ENCODE results near the gene NXNL2. TPM values are rescaled to one million over a fixed set of nuclear protein-coding genes. Genes with fewer than 3 reads are reported as not detected.

NXNL2 gene
- polyA plus RNA-seq, 1 donor from 2014 or later = not detected

DNA sequence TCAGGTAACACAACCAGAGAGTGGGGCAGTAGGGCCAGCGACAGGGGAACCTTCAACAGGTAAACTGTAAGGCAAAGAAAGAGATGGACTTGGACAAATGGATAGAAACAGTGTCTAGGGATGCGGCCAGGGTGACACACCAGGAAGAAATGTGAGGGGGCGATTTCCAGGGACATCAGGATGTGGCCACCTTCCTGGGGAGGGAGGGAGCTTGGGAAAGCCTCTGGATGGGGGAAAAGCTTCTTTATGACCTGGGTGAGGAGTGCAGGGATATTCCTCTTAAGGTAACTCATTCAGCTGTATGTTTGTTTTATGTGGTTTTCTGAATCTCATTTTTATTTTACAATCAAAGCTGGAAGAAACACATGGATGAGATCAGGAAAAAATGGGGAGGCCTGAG is 11.9 kb upstream of the NXNL2 start:
- H3K27ac Mint-ChIP-seq = no peak overlapping the region
- H3K9me3 Mint-ChIP-seq = peaks cover 0 to 2% (median 0%) of the 10 kb centered on the region in 3 donors
- peaks cover 3% of the 10 kb centered on the region for H3K36me3 Mint-ChIP-seq
- H3K4me3 Mint-ChIP-seq = no peak overlapping the region
- peaks cover 0 to 1% (median 0%) of the 10 kb centered on the region in 3 donors for H3K4me1 Mint-ChIP-seq
- peaks cover 7% of the 10 kb centered on the region for H3K27me3 Mint-ChIP-seq

DNA sequence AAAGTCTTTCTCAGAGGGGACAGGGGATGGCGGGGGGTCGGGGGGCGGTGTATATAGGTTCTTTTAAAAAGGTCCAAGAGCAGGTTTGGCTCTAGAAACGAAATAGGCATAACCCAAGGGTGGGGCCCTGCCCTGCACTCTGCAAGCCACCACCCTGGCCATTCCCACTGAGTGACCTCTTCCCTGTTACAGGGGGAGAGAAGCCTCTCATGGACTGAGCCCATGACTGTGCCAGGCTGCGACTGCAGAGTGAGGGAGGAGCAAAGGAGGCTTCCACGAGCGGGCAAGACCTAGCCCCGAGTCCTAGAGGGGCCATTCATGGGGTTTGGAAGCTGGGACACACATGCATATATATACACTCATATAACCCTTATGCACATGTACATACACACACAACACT is 10.1 kb upstream of the NXNL2 start:
- Mint-ChIP-seq H3K27me3 (peaks cover 17% of the 10 kb centered on the region), H3K4me3 (no peak overlapping the region), H3K36me3 (peaks cover 3% of the 10 kb centered on the region), H3K9me3 (no peaks in the 10 kb centered on the region), H3K4me1 (no peaks in the 10 kb centered on the region), H3K27ac (no peak overlapping the region)

DNA sequence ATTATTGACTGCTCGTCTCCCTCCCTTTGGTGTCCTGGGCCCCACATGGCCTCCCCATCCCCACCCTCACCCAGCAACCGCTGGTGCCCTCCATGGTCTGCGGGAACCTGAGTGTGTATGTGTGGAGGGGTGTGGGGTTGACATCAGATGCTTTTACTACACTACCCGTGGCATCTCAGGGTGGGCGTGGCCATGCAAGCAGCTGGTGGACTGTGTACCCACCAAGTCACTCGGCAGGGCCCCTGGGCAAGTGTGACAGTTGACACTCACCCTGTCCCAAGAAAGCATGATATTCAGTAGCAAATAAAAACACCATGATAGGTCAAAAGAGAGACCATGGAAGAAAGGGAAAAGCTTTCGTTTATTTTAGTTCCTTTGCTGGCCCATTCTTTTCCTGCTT is 7.4 kb upstream of the NXNL2 start:
- Mint-ChIP-seq H3K27me3 (peaks cover 29% of the 10 kb centered on the region), H3K4me3 (no peak overlapping the region), H3K4me1 (no peaks in the 10 kb centered on the region), H3K27ac (peak overlapping the region in 1 of 3 donors; percentile 88), H3K9me3 (no peaks in the 10 kb centered on the region), H3K36me3 (peaks cover 3% of the 10 kb centered on the region)

DNA sequence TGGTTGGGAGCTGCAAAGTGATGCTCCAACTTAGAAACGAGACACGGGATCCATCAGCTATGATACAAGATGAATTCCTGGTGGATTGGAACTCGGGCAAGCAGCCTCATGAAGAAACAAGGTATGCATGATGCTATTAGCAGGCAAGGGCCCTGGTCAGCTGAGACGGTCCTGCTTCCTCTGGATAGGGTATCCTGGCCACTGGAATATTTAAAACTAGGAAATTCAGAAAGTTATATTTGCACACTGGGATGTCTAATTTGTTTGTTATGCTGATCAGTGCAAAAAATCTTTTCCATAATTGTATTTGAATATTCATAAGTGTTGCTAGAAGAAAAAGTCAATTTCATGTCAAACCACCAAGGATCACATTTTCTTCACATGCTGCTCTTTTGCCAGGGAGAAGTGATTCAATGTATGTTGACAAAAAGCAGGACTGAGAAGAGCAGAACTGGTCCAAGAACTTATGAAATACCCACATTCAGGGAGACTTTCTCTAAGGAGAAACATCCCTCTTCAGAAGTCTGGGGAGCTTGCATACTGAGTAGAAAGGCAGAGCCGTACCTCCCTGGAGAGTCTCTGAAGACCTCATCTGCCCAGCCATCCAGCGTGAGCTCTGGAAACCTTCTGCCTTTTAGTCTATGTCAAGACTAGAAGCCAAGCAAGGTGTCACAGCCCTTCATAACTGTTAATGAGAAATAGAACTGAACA is 6.7 kb upstream of the NXNL2 start:
- Mint-ChIP-seq H3K4me1 (peaks cover 0 to 2% (median 0%) of the 10 kb centered on the region in 3 donors), H3K36me3 (peaks cover 3% of the 10 kb centered on the region), H3K4me3 (no peak overlapping the region), H3K9me3 (peaks cover 0 to 1% (median 0%) of the 10 kb centered on the region in 3 donors), H3K27me3 (peaks cover 34% of the 10 kb centered on the region), H3K27ac (peak overlapping the region in 1 of 3 donors; percentile 88)

DNA sequence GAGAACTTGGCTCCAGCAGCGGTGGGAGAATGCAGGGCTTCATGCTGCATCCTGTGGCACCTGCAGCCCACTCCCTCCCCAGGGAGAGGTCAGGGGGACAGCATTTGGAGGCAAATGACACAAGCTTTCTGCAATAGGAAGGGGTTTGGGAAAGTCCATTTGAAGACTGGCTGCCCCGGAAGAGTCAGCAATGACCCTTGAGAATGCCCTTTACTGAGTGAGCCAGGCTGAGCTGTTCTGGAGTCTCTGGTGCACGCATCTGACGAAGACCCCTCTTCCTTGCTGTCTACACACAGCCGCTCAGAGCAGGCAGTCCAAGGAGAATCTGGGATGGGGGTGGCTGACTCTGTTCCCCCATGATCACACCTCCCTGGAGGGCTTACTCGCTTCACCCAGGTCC is 5.5 kb upstream of the NXNL2 start:
- H3K4me3 Mint-ChIP-seq = no peak overlapping the region
- H3K9me3 Mint-ChIP-seq = peaks cover 0 to 1% (median 0%) of the 10 kb centered on the region in 3 donors
- H3K27me3 Mint-ChIP-seq = peaks cover 43% of the 10 kb centered on the region
- peak overlapping the region in 1 of 3 donors; percentile 54 for H3K27ac Mint-ChIP-seq
- peaks cover 0 to 6% (median 0%) of the 10 kb centered on the region in 3 donors for H3K4me1 Mint-ChIP-seq
- peaks cover 3% of the 10 kb centered on the region for H3K36me3 Mint-ChIP-seq

DNA sequence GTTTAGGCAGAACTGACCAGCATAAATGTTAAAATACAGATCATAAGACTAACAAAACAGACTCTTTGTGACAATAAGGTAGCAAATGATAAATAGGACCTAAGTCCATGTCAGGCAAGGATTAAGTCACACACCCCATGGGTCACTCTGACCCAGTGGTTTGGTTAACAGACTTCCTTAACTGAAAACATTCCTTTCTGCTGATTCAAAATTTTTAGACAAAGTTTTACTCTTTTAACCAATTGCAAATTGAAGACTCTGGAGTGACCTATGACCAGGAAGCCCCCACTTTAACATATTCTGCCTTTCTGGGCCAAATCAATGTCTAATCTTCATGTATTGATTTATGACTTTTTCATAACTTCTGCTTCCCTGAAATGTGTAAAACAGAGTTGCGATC is 4.9 kb upstream of the NXNL2 start:
- H3K36me3 Mint-ChIP-seq = peaks cover 3% of the 10 kb centered on the region
- peaks cover 0 to 6% (median 0%) of the 10 kb centered on the region in 3 donors for H3K4me1 Mint-ChIP-seq
- H3K27ac Mint-ChIP-seq = peak overlapping the region in 1 of 3 donors; percentile 54
- no peak overlapping the region for H3K4me3 Mint-ChIP-seq
- H3K9me3 Mint-ChIP-seq = peaks cover 0 to 1% (median 0%) of the 10 kb centered on the region in 3 donors
- H3K27me3 Mint-ChIP-seq = peaks cover 43% of the 10 kb centered on the region

DNA sequence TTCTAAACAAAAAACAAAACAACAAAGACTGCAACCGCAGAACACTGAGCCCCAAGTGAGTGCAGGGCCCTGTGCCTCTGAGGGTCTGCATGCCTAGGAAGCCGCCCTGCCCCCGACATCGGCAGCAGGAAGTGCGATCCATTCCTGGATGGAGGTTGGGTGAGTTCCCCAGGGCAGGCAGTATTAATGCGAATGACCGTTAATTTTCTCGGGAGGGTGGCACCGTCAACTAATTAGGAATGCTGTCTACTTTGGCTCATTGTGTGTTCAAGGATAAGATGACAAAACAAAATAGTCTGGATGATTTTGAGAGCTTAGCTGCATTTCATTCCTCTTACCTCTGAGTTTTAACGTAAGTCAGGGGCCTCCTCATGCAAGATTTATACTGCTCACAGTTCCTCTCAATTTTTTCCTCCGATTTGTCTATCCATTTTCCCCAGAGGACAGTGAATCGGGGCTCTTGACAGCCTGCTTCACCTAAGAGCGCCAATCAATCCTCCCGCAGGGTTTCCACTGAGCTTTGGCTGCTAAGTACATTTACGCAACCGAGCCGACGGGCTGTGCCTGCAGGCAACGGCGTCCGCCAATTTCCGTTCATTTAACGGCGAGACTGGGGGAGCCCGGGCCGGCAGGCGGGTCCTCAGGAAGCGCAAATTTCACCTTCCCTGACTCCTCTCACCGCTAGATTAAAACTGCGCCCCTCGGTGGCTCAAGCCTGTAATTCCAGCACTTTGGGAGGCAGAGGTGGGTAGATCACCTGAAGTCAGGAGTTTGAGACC is 2.9 kb upstream of the NXNL2 start:
- H3K27me3 Mint-ChIP-seq = peaks cover 48% of the 10 kb centered on the region
- H3K36me3 Mint-ChIP-seq = peaks cover 3% of the 10 kb centered on the region
- peaks cover 0 to 6% (median 0%) of the 10 kb centered on the region in 3 donors for H3K4me1 Mint-ChIP-seq
- peaks cover 0 to 1% (median 0%) of the 10 kb centered on the region in 3 donors for H3K9me3 Mint-ChIP-seq
- peak overlapping the region in 1 of 4 donors; percentile 56 for H3K4me3 Mint-ChIP-seq
- no peak overlapping the region for H3K27ac Mint-ChIP-seq

DNA sequence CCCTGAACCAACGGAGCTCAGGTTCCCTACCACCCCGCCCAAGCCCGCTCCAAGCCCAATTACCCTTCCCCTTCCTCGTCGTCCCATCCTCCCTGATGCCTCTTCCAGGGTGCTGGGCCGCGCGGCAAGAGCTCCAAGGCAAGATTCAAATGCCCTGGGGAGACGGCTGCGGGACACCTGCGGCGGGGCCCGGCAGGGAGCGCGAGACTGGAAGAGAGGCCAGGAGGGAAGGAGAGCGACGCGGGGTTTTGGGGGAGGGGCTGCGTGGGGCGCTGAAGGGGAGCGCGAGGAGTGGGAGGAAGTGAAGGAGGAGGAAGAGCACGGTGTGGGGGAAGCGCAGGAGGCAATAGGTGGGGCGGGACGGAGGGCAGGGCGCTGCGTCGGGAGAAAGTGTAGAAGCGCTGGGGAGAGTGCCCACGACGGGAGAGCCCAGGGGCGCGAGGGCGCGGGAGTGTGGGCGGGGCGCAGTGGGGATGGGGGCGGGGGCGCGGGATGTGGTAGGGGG is 975 bp upstream of the NXNL2 start:
- peaks cover 41% of the 10 kb centered on the region for H3K27me3 Mint-ChIP-seq

DNA sequence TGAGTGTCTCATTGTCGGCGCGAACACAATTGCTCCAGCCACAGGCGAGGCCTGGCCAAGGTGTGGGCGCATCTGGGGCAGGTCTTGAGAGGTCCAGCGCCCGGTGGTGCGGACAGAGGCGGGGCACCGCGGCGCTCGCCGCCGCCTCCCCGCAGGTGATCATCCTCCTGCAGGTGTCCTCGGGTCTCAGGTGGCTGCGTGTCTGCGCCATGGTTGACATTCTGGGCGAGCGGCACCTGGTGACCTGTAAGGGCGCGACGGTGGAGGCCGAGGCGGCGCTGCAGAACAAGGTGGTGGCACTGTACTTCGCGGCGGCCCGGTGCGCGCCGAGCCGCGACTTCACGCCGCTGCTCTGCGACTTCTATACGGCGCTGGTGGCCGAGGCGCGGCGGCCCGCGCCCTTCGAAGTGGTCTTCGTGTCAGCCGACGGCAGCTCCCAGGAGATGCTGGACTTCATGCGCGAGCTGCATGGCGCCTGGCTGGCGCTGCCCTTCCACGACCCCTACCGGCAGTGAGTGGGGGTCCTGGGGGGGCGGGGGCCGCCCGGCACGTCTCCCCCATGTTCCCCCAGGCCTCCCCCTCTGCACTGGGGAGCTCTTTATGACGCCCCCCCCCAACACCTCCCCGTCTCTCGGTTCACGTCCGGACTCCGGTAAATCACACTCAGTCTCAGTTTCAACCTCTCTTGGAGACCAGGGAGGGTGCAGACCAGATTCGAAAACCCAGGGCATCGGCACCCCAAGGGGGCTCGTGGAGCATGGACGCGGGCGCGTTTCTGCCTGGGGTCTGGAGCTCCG is 446 bp downstream of the NXNL2 start:
- Mint-ChIP-seq H3K27ac (no peak overlapping the region), H3K36me3 (peaks cover 2% of the 10 kb centered on the region), H3K4me3 (peak overlapping the region in 2 of 4 donors; percentile 30 to 51), H3K4me1 (peaks cover 0 to 6% (median 2%) of the 10 kb centered on the region in 3 donors), H3K9me3 (peaks cover 0 to 1% (median 0%) of the 10 kb centered on the region in 3 donors), H3K27me3 (peaks cover 41% of the 10 kb centered on the region)

More for the DNA sequence above, 975 bp upstream of the NXNL2 start:
- Mint-ChIP-seq H3K27ac (no peak overlapping the region), H3K4me1 (peaks cover 0 to 6% (median 2%) of the 10 kb centered on the region in 3 donors), H3K9me3 (peaks cover 0 to 1% (median 0%) of the 10 kb centered on the region in 3 donors), H3K36me3 (no peaks in the 10 kb centered on the region), H3K4me3 (peak overlapping the region in 1 of 4 donors; percentile 87)

DNA sequence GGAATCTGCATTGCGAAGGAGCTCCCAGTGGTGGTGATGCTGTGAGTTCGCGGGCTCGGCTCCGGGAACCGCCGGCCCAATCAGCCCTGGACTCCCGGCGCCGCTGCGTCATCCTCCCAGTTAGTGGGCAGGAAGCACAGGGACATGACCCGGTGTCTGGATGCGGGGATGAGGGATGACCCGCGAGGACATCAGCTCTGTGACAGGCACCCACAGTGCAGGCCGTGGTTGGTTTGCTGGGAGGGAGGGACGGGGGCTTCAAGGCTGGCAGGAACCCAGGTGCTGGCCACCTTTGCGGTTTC is 996 bp downstream of the NXNL2 start:
- H3K9me3 Mint-ChIP-seq = peaks cover 0 to 1% (median 0%) of the 10 kb centered on the region in 3 donors
- peaks cover 0 to 6% (median 2%) of the 10 kb centered on the region in 3 donors for H3K4me1 Mint-ChIP-seq
- no peak overlapping the region for H3K27ac Mint-ChIP-seq
- H3K36me3 Mint-ChIP-seq = peaks cover 2% of the 10 kb centered on the region
- H3K27me3 Mint-ChIP-seq = peaks cover 39% of the 10 kb centered on the region
- H3K4me3 Mint-ChIP-seq = peak overlapping the region in 1 of 4 donors; percentile 63

DNA sequence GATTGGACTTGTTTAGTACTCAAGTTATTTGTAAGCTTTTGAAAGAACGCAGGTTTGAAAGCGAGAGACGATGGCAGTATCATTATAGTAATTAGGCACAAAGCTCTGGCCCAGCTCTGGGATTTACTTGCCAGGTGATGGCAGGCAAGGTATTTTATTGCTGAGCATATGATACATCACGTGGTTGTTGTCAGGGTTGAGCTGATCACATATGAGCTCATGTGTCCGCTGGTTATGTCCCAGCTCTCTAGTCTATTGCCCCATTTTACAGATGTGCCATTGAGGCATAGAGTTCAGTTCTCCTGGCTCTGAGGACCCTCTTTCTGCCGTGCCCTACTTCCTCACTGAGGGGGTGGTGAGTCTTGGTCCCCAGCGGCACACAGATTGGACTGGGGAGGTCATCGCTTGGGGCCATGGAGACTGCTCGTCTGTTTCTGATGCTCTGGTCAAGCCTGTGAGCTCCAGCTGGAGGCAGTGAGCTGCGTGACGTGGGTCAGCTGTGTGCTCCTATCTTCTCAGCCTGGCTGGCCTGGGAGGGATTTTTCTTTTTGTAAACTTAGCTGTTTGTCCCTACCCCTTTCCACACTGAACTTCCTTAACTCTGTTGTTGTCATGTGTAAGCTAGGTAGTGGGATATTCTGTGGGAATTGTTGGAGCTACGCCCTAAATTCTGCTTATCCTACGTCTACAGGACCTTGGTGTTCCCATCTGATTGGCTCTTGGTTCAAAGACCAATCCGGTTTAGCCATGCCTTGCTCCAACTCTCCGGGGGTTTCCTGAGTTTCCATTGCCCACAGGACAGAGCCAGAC is 2.2 kb downstream of the NXNL2 start:
- peaks cover 2% of the 10 kb centered on the region for H3K36me3 Mint-ChIP-seq
- no peak overlapping the region for H3K27ac Mint-ChIP-seq
- H3K27me3 Mint-ChIP-seq = peaks cover 34% of the 10 kb centered on the region
- peaks cover 0 to 6% (median 2%) of the 10 kb centered on the region in 3 donors for H3K4me1 Mint-ChIP-seq
- no peak overlapping the region for H3K4me3 Mint-ChIP-seq
- peaks cover 0 to 1% (median 0%) of the 10 kb centered on the region in 3 donors for H3K9me3 Mint-ChIP-seq

DNA sequence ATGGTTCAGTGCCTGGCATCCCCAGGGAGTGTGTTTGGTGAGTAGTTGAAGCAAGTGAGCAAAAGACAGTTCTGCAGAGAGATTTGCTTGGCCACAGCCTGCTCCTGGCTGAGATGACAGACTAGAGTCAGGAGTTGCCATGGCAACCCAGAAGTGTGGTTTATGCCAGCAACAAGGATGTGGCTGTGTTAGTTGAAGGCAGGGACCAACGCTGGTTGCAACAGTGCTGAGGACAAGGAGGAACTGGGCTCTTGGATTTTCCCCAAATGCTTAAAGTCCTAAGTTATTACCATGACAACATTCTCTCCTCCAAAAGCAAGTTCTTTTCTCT is 2.7 kb downstream of the NXNL2 start:
- no peak overlapping the region for H3K4me3 Mint-ChIP-seq
- H3K36me3 Mint-ChIP-seq = peaks cover 2% of the 10 kb centered on the region
- no peak overlapping the region for H3K27ac Mint-ChIP-seq
- peaks cover 28% of the 10 kb centered on the region for H3K27me3 Mint-ChIP-seq
- H3K9me3 Mint-ChIP-seq = peaks cover 0 to 1% (median 0%) of the 10 kb centered on the region in 3 donors
- H3K4me1 Mint-ChIP-seq = peaks cover 0 to 6% (median 2%) of the 10 kb centered on the region in 3 donors

DNA sequence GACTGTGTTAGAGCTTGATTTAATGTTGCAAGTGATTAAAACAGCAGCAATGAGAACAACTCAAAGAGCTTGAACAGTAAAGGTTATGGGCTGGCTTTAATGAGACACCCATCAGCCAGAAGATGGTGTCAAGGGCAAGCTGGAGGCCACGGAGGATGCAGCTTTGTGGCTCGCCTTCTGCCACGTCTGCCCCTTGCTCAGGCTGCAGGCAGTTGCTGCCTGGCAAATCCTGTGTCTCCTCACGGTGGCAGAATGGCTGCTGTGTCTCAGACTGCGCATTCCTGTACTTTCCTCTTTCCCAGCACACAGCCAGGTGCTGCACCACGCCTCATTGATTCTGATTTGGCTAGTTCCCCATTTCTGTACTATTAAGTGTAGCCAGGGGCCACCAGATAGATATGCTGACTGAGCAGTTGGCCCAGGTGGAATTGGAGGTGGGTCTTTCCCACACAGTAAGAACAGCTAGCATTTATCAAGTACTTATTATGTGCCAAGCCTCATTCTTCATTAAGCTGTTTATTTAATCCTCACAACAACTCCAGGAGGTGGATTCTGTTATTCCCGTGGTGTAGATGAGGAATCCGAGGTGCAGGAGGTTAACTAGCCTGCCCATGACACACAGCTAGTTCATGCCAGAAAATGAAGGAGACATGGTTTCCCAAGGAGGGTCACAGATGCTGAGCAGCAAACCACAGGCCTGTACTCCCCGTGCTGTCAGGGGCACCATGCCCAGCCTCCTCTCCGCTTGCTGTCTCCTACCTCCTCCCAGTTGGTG is 3.5 kb downstream of the NXNL2 start:
- H3K27ac Mint-ChIP-seq = no peak overlapping the region
- H3K9me3 Mint-ChIP-seq = no peaks in the 10 kb centered on the region
- peaks cover 2% of the 10 kb centered on the region for H3K36me3 Mint-ChIP-seq
- H3K4me1 Mint-ChIP-seq = peaks cover 0 to 3% (median 2%) of the 10 kb centered on the region in 3 donors
- H3K27me3 Mint-ChIP-seq = peaks cover 20% of the 10 kb centered on the region
- no peak overlapping the region for H3K4me3 Mint-ChIP-seq

All from IgD-negative memory B cell (primary cell).